NCI-H460 (cell line): ENCODE results near the gene STAT3. TPM values are rescaled to one million over a fixed set of nuclear protein-coding genes. Genes with fewer than 3 reads are reported as not detected.
A peak's percentile ranks its signal among the peaks of the same experiment; 100 is the strongest.
"Not testable (repeated sequence)": the region's sequence is repeated elsewhere in the genome, so short reads cannot be mapped to it uniquely, and the experiment has no call there.

Experiments used
- DNase-seq: peaks from one replicate; pipeline ENCODE4 v3.0.0-alpha.2; 2016; ENCODE audit warnings: low read depth; ENCODE audit errors: extremely low read depth
- total RNA-seq: library from RNA; depleted of rRNA; stranded (reverse); fragments of >200 nt; shearing (Covaris generic); gene quantifications from 2 replicates; pipeline ENCODE4 v1.2.3, GENCODE V29; 2014

The STAT3 gene
- total RNA-seq, 1 experiment from 2014 or later, result 34.6 TPM

- DNase-seq, result no peak
Measured at GRCh38 chr17:42305543-42306384, 82.5 kb downstream of the STAT3 start.

GRCh38 chr17:42305031-42305330 is 83.3 kb downstream of the STAT3 start:
- not testable (repeated sequence) for DNase-seq

- DNase-seq, result no peak
Measured at GRCh38 chr17:42304187-42305030, 83.8 kb downstream of the STAT3 start.

- no peak for DNase-seq
Measured at GRCh38 chr17:42303694-42304093, 84.5 kb downstream of the STAT3 start.

GRCh38 chr17:42301022-42301421 is 87.2 kb downstream of the STAT3 start:
- DNase-seq, result no peak

- not testable (repeated sequence) for DNase-seq
Measured at GRCh38 chr17:42299913-42300312, 88.3 kb downstream of the STAT3 start.

- DNase-seq, result not testable (repeated sequence)
Measured at GRCh38 chr17:42299361-42299760, 88.9 kb downstream of the STAT3 start.

GRCh38 chr17:42297775-42298174 is 90.5 kb downstream of the STAT3 start:
- not testable (repeated sequence) for DNase-seq

- no peak for DNase-seq
Measured at GRCh38 chr17:42296012-42296411, 92.2 kb downstream of the STAT3 start.

GRCh38 chr17:42294469-42295398 is 93.5 kb downstream of the STAT3 start:
- no peak for DNase-seq

GRCh38 chr17:42291129-42291528 is 97.1 kb downstream of the STAT3 start:
- no peak for DNase-seq

- DNase-seq, result no peak
Measured at GRCh38 chr17:42290577-42290976, 97.7 kb downstream of the STAT3 start.

- no peak for DNase-seq
Measured at GRCh38 chr17:42289611-42290181, 98.5 kb downstream of the STAT3 start.

GRCh38 chr17:42288803-42289610 is 99.2 kb downstream of the STAT3 start:
- DNase-seq, result no peak

GRCh38 chr17:42287977-42288802 is 100.1 kb downstream of the STAT3 start, which contains the start of gene STAT5A:
TSS of gene STAT5A (plus strand) at chr17:42288498. CDS start at chr17:42289412, 914 bp downstream.
- DNase-seq, result peak; percentile 33

- no peak for DNase-seq
Measured at GRCh38 chr17:42287305-42287976, 100.8 kb downstream of the STAT3 start.

GRCh38 chr17:42286411-42287221 is 101.6 kb downstream of the STAT3 start:
- no peak for DNase-seq
